SU-DHL-6 (cell line): ENCODE data around the gene PCLO.
"Not testable (repeated sequence)": the region's sequence is repeated elsewhere in the genome, so short reads cannot be mapped to it uniquely, and the experiment has no call there.

Source experiments
- H2AFZ ChIP-seq: fragments of 200-600 bp; sonication (generic); 2 replicates; pipeline ENCODE4 v1.6.1; 2014; ENCODE audit warnings: low read depth, mild to moderate bottlenecking, moderate library complexity, mixed read lengths, antibody characterized with exemption, low read length; ENCODE audit not compliant: severe bottlenecking
- H3F3A ChIP-seq: fragments of 200-600 bp; shearing (Covaris generic); 2 replicates; pipeline ENCODE4 v1.6.0; 2016; ENCODE audit warnings: antibody characterized with exemption, mild to moderate bottlenecking; ENCODE audit not compliant: insufficient read depth
- H3K27ac ChIP-seq: fragments of 200-600 bp; sonication (generic); 2 replicates; pipeline ENCODE4 v1.5.1; 2016; ENCODE audit warnings: low read depth, mild to moderate bottlenecking, low read length, moderate library complexity, mixed read lengths
- H3K27me3 ChIP-seq: fragments of 200-600 bp; sonication (generic), shearing (Covaris generic); 2 replicates; pipeline ENCODE4 v1.6.0; 2014; ENCODE audit warnings: mild to moderate bottlenecking, low read length
- H3K36me3 ChIP-seq: fragments of 200-600 bp; sonication (generic); 2 replicates; pipeline ENCODE4 v1.6.1; 2014; ENCODE audit warnings: mild to moderate bottlenecking, low read length, mixed read lengths
- H3K4me2 ChIP-seq: fragments of 300-600, 200-600 bp; shearing (Covaris generic), sonication (generic); 2 replicates; pipeline ENCODE4 v1.6.0; 2014; ENCODE audit warnings: low read length, low read depth, mild to moderate bottlenecking; ENCODE audit not compliant: poor library complexity, severe bottlenecking
- H3K4me3 ChIP-seq: fragments of 200-600 bp; sonication (generic); 2 replicates; pipeline ENCODE4 v1.5.1; 2014; ENCODE audit warnings: antibody characterized with exemption, low read length, mild to moderate bottlenecking, mixed read lengths; ENCODE audit not compliant: insufficient read depth, poor library complexity, severe bottlenecking
- H3K79me2 ChIP-seq: fragments of 200-600 bp; sonication (generic); 2 replicates; pipeline ENCODE4 v1.6.1; 2014; ENCODE audit warnings: mild to moderate bottlenecking, low read length, moderate library complexity; ENCODE audit not compliant: insufficient read depth
- H3K9ac ChIP-seq: fragments of 200-600 bp; sonication (generic); 2 replicates; pipeline ENCODE4 v1.7.0; 2014; ENCODE audit warnings: mild to moderate bottlenecking, low read length
- H3K9me2 ChIP-seq: fragments of 200-600 bp; sonication (generic); replicated peaks from 2 replicates; pipeline ENCODE4 v1.6.1; 2014; ENCODE audit warnings: low read length; ENCODE audit not compliant: insufficient read depth
- H3K9me3 ChIP-seq: fragments of 200-600 bp; sonication (generic); 2 replicates; pipeline ENCODE4 v1.6.1; 2014; ENCODE audit warnings: low read length, mixed read lengths; ENCODE audit not compliant: insufficient read depth
- H4K20me1 ChIP-seq: fragments of 200-600 bp; sonication (generic); 2 replicates; pipeline ENCODE4 v1.6.1; 2014; ENCODE audit warnings: low read depth, mild to moderate bottlenecking, antibody characterized with exemption, low read length, moderate library complexity, mixed read lengths
- CTCF ChIP-seq: fragments of 200-600 bp; sonication (generic); IDR thresholded peaks from one replicate; pipeline ENCODE4 v1.5.1; 2017; ENCODE audit warnings: antibody characterized with exemption, mild to moderate bottlenecking, low read length, moderate library complexity; ENCODE audit not compliant: insufficient read depth, poor library complexity, severe bottlenecking
- EZH2phosphoT487 ChIP-seq: fragments of 200-600 bp; sonication (generic), shearing (Covaris generic); conservative IDR thresholded peaks from 2 replicates; pipeline ENCODE4 v1.6.1; 2018; ENCODE audit warnings: mild to moderate bottlenecking, antibody characterized with exemption, low read length, moderate library complexity, mixed read lengths

PCLO gene

GRCh38 chr7:83085299-83085698 is 77.4 kb downstream of the PCLO start:
- Histone ChIP-seq H3K79me2 (no peaks in the 10 kb centered on the region), H3K27me3 (no peaks in the 10 kb centered on the region), H3K9ac (no peak overlapping the region), H3K9me2 (no peaks in the 10 kb centered on the region), H3K36me3 (0 out of 2 replicates have a peak, but pooled peaks cover 2% of the 10 kb centered on the region), H3F3A (no peaks in the 10 kb centered on the region), H3K27ac (no peak overlapping the region), H3K4me3 (no peak overlapping the region), H3K9me3 (no peaks in the 10 kb centered on the region), H3K4me2 (no peak overlapping the region), H2AFZ (no peak overlapping the region), H4K20me1 (peaks cover 6% of the 10 kb centered on the region; the same call in 1 of the 2 replicates)
- TF ChIP-seq EZH2phosphoT487 (no peak), CTCF (no peak)

- not testable (repeated sequence) for H3K27ac ChIP-seq, H3K4me3 ChIP-seq, H3K9me2 ChIP-seq, H2AFZ ChIP-seq, H4K20me1 ChIP-seq, H3K9me3 ChIP-seq, H3K9ac ChIP-seq, H3K79me2 ChIP-seq, H3F3A ChIP-seq, H3K27me3 ChIP-seq, H3K4me2 ChIP-seq, H3K36me3 ChIP-seq
Measured at GRCh38 chr7:83079879-83080278, 82.8 kb downstream of the PCLO start.

- H3K79me2 ChIP-seq = no peaks in the 10 kb centered on the region
Measured at GRCh38 chr7:83077328-83077727, 85.4 kb downstream of the PCLO start.

More at GRCh38 chr7:83077328-83077727, 85.4 kb downstream of the PCLO start:
- Histone ChIP-seq H3F3A (no peaks in the 10 kb centered on the region), H3K36me3 (0 out of 2 replicates have a peak, but pooled peaks cover 2% of the 10 kb centered on the region), H3K9me2 (no peaks in the 10 kb centered on the region), H2AFZ (no peak overlapping the region), H4K20me1 (no peaks in the 10 kb centered on the region; the same call in 1 of the 2 replicates), H3K4me2 (no peak overlapping the region), H3K4me3 (no peak overlapping the region), H3K27me3 (no peaks in the 10 kb centered on the region), H3K9ac (no peak overlapping the region), H3K27ac (no peak overlapping the region), H3K9me3 (no peaks in the 10 kb centered on the region)
- TF ChIP-seq EZH2phosphoT487 = no peak
- TF ChIP-seq CTCF = no peak
